SH-SY5Y (cell line): ENCODE data around the gene MOCS3.

Source experiments
- GATA2 ChIP-seq: IDR thresholded peaks from 2 replicates; pipeline ENCODE4 v1.6.1; 2011; ENCODE audit warnings: mild to moderate bottlenecking, low read depth, low read length
- GATA3 ChIP-seq: IDR thresholded peaks from 2 replicates; pipeline ENCODE4 v1.6.1; 2011; ENCODE audit warnings: low read depth, mild to moderate bottlenecking, low read length, moderate library complexity

DNA sequence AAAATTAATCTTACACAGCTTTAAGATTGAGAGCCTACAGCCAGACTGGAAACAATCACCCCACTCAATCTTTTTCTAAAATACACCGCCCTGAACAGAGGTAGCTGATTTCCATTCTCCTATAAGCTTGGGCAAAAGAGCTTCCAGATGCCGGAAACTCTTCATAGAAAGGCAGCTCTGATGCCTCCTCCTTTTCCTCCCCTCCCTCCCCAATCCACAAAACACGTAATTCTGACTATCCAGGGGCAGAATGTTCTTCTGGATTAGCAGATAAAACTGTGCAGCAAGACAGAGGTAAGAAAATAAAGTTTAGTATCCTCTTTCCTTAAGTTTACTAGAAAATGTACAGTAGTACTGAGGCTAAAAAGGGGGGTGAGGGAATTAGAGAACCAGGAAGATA lies 43.2 kb upstream of the MOCS3 start:
- TF ChIP-seq GATA3 (no peak), GATA2 (no peak)
